HG03520 (cell line): ENCODE measurements around the gene LTB4R2.
A peak's percentile ranks its signal among the peaks of the same experiment; 100 is the strongest.
"Not testable (repeated sequence)": the region's sequence is repeated elsewhere in the genome, so short reads cannot be mapped to it uniquely, and the experiment has no call there.

Source experiments
- ATAC-seq: cut with Tn5 transposase; IDR thresholded peaks from one replicate; pipeline ENCODE4 v1.9.1; 2021; ENCODE audit warnings: mild to moderate bottlenecking, moderate library complexity; ENCODE audit not compliant: unreplicated experiment

Gene LTB4R2

DNA sequence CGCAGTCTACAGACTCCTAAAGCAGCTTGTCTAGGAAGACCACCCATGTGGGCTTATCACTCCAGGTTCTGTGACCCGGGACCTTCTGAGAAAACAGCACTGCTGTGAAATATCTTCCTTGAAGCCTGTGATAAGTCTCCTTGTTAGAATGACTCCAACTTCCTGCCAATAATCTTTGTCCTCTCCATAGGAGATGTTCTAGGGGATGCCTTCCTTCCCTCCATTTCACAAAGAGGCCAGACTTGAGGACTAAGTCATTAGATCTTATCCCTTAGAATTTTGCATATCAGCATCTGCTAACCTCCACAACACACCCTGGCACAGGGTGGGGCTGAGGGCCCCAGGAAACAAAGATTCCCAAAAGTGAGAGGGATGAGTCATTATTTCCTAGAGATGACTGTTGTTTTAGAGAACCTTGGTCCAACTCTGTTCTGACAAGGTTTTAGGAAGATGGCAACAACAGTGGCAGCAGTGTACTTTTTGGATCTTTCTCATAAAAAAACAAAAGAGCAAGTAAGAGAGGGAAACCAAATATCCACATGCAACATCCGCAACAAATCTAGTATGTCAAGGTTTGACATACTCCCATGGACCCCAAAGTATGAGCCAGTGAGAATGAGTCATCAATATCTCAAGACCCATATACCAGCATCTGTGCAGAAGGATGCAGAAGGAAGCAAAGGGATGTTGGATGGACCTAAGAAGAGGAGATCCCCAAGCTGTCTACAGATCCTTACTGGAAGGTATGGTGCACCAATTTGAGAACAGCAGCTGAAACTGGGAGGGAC is 7.4 kb downstream of the LTB4R2 start:
- no peak for ATAC-seq

- no peak for ATAC-seq
Observed at GRCh38 chr14:24321212-24321975, 11.5 kb downstream of the LTB4R2 start.

DNA sequence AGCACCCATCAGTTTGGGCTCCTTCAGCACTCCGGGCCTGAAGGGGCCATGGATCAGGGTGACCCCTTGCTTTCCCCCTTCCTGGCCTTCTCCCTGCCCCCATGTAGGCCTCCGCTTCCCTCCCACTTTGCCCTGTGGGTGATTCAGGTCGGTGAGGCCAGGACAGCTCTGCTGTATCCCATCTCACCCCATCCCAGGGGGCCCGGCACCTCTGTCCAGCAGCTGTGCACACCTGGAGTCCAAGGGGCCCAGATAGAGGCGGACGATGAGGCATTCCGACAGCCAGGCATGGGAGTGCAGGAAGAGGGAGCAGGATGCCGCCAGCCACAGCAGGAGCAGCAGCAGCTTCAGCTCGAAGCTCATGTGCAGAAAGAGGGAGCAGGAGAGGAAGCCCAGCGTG is 12.7 kb downstream of the LTB4R2 start:
- no peak for ATAC-seq

- ATAC-seq: no peak
Observed at GRCh38 chr14:24323341-24323740, 13.4 kb downstream of the LTB4R2 start.

- no peak for ATAC-seq
Observed at GRCh38 chr14:24324024-24324423, 14.1 kb downstream of the LTB4R2 start.

GRCh38 chr14:24325041-24325530 is 15.1 kb downstream of the LTB4R2 start:
- ATAC-seq: no peak

DNA sequence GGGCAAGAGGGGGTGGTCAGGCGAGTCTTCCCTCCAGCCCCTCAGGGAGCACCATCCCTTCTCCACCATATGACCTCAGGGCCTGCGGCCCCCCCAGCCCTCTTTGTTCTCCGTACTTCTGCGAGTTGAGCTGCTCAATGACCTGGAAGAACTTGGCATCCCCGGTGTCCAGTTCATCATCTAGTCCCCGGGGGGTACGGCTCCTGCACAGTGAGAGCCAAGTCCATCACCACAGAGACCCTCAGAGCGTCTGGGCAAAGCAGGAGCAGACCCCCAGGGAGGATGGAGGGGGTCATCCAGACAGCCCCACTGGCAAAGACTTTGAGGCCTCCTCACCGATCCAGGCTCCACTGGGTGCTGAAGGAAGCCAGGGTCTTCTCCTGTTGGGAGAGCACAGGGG is 16.0 kb downstream of the LTB4R2 start:
- ATAC-seq: no peak

DNA sequence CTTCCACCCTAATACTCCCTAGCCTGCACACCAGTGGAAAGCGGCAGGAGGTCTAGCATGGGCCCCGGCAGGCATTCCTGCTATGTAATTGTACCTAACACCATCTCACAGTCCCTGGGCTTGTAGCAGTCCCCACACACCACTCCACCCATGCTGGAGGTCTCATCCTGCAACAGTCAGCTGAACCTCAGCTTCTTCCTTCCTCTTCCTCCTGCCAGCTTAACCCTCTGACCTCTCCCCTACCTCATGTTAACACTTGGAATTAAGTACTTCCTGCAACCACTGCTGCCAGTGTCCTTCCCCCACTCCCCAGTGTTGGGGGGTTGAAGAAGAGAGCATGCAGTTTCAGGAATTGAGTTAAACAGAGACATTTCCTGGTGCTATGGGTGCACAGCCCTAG is 17.4 kb downstream of the LTB4R2 start:
- no peak for ATAC-seq

DNA sequence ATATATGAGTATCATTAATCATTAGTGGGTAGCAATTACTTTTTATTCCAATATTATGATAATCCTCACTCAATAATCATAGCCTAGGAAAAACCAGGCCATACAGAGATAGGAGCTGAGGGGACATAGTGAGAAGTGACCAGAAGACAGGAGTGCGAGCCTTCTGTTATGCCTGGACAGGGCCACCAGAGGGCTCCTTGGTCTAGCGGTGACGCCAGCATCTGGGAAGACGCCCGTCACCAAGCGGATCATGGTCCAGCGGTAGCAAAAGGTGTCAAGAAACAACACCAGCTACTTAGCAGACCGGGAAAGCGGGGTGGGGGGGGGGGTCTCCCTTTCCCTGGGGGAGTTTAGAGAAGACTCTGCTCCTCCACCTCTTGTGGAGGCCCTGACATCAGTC is 18.0 kb downstream of the LTB4R2 start:
- not testable (repeated sequence) for ATAC-seq

- no peak for ATAC-seq
Observed at GRCh38 chr14:24329073-24329663, 19.2 kb downstream of the LTB4R2 start.

DNA sequence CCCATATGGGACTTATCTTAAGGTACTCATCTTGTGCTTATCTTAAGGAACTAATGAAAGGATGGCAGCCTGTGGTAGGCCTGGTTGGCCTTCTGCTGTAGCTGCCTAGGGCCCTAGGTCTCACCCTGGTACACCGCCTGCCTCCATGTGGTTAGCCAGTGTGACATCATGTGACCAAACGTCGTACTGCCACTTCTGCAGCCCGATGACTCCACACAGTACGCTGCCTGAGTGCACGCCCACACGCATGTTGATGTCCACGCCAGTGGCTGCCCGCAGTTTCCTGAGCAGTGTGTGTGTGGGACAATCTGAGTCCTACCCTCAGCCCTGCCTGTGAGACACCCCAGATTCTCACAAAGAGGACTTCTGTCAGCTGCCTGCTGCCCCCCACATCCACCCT is 19.8 kb downstream of the LTB4R2 start:
- ATAC-seq: no peak

GRCh38 chr14:24330973-24331674 is 21.2 kb downstream of the LTB4R2 start:
- no peak for ATAC-seq

DNA sequence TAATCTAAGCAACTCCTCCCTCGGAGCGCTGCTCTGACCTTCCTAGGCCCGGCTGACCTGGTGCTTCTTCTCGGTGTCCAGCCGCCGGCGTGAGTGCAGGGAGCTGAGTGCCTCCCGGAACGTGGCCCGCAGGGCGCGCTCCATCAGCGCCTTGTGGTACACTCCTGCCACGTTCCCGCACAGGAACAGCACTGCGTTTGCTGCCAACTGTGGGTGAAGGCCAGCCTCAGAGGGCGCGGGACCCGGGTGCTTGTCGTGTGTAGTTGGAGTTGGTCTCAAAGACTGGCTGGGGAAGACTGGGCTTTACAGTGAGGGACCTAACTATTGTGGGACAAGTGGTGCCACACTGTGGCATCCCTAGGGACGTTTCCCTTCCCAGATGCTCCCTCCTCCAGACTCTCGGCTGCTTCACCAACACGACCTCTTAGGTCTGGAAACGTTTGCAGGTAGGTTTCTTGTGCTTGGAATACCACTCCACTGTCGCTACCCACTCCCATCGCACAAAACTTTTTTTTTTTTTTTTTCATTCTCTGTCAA is 21.9 kb downstream of the LTB4R2 start:
- no peak for ATAC-seq

DNA sequence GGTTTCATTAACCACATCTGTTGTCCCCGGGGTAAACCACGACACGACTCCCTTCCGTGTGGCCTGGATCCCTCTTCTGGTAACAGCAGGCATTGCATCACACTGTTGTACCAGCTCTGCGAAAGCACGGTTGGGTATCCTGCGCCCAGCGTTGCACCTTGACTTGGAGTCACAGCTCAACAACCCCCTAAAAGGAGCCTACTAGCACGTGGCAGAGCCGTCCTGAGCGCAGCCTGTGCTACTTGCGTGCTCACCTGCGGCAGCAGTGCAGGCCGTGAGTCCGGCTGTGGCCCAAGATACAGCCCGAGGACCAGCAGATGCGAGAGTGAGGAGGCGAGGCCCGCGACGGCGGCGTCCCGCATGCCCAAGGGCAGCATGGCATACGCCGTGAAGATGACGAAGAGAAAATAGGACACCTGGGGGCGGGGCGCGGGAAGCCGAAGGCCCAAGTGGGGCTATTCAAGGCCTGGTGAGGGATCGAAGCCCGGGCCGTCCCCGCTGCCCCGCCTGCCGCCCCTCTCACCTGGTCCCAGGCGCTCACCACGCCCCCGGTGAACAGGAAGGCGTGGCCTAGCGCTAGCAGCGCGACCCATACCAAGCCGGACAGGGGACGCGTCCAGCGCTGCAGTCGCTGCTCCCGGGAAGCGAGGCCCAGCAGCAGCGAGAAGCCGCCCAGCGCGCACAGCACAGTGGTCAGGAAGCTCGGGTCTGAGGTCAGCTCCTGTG is 22.5 kb downstream of the LTB4R2 start:
- ATAC-seq: peak; percentile 68

DNA sequence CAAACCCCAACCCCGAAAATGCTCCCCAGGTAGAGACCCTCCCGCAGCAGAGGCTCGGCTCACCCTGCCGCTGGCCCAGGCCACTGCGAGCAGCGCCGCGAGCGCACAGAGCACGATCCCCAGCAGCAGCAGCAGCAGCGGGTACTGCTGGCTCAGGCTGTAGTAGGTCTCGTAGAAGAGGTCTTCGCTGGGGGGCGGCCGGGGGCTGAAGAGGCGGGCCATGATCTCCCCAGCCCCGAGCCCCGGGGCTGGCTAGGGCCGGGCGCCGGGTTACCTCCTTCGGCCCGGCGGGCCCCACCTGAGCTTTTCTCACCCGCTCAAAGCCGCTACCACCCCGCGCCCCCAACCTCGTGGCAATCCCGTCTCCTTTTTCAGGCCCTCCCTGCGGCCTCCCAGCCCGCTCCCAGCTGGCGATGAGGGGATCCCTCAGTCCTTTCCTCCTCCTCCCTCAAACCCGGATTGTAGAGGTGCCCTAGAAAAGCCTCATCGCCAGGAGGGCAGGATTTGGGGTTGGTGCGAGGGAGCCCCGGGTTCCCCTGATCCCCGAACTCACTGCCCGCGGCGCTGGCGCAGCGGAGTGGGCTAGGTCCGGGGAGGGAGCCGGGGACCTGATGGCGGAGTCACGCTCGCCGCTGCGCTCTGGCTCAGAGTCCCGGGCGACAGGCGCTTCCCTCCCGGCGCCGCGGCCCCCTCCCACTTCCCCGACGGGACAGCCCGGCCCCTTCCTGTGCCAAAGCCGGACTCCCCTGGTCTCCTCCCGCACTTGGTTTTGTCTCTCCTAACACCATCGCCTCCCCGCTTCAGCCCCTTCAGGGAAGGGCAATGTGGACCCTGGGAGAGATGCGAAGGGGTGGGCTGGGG is 24.7 kb downstream of the LTB4R2 start, which contains the start of gene ADCY4:
Gene ADCY4 (minus strand): TSS at position 641 of the 861 bp plus-strand sequence. CDS start 419 bp downstream, at position 222.
- ATAC-seq: no peak

- no peak for ATAC-seq
Observed at GRCh38 chr14:24335461-24336171, 25.7 kb downstream of the LTB4R2 start.

DNA sequence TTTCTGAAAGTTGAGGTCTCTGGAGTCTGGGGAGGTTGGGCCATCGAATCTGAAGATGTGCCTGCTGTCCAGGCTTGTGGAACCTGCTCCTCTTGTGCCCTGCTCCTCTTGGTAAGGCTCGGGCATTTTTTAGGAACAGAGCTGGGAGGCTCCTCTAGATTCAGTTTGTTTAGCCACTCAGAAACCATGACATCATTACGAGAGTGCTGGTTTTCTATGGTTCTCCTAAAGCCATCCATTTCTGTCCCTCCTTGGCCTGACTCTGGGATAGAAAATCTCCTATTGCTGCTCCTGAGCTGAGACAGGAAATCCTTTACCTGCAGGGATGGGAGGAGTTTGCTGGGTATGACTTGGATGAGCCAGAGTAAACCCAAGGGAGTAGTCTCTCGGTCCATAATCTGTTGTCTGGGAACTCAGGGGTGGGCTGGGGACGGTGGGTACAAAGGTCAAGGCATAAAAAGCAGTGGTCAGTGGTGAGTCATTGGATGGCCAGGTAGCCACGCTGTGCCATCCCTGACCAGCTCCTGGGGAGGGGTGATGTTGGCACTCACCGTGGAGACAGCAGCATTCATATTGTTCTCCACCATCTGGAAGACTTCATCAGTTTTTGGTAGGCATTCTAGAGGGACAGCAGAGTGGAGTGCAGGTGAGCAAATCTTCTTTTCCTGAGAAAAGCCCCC is 27.3 kb downstream of the LTB4R2 start:
- ATAC-seq: no peak

GRCh38 chr14:24337824-24338175 is 27.9 kb downstream of the LTB4R2 start:
- no peak for ATAC-seq
